Aorta (tissue), 5 donors: ENCODE data around the gene CARD10. TPM values are rescaled to one million over a fixed set of nuclear protein-coding genes. Genes with fewer than 3 reads are reported as not detected.

Experiments
- ATAC-seq: fragments of 200-7000 bp; cut with Tn5 transposase; one replicate; pipeline ENCODE4 v1.9.1; 2022; ENCODE audit warnings: moderate library complexity; ENCODE audit not compliant: low FRiP score
- DNase-seq, 2 donors: peaks; one replicate each; pipeline ENCODE4 v3.0.0-alpha.2; 2020
- H3K27ac ChIP-seq, 2 donors: one replicate each; pipeline ENCODE4 v1.5.1; 2013; ENCODE audit warnings: low read length in 2 of 2, mild to moderate bottlenecking in 2 of 2, moderate library complexity in 2 of 2, control low read depth in 1 of 2, inconsistent platforms in 1 of 2, low read depth in 1 of 2
- H3K27me3 ChIP-seq, 2 donors: one replicate each; pipeline ENCODE4 v1.6.1; 2013; ENCODE audit warnings: control low read depth in 1 of 2, low read length in 1 of 2, mild to moderate bottlenecking in 1 of 2, moderate library complexity in 1 of 2; ENCODE audit not compliant: insufficient read depth in 2 of 2, control insufficient read depth in 1 of 2
- H3K36me3 ChIP-seq, 2 donors: one replicate each; pipeline ENCODE4 v1.6.1; 2013; ENCODE audit warnings: control low read depth in 1 of 2, low read length in 1 of 2, mild to moderate bottlenecking in 1 of 2; ENCODE audit not compliant: insufficient read depth in 2 of 2, control insufficient read depth in 1 of 2
- H3K4me1 ChIP-seq, 2 donors: one replicate each; pipeline ENCODE4 v1.6.1; 2013; ENCODE audit warnings: low read length in 2 of 2, control low read depth in 1 of 2, mild to moderate bottlenecking in 1 of 2, moderate library complexity in 1 of 2; ENCODE audit not compliant: insufficient read depth in 2 of 2, control insufficient read depth in 1 of 2
- H3K4me3 ChIP-seq, 2 donors: one replicate each; pipeline ENCODE4 v1.5.1; 2013; ENCODE audit warnings: low read length in 2 of 2, control low read depth in 1 of 2, mild to moderate bottlenecking in 1 of 2
- H3K9me3 ChIP-seq: one replicate; pipeline ENCODE4 v1.6.1; 2013; ENCODE audit warnings: mild to moderate bottlenecking, low read length; ENCODE audit not compliant: control insufficient read depth
- WGBS, 2 donors: extraction: QIAGEN DNeasy Blood & Tissue Kit; methylation state at CpG; one replicate each; pipeline ENCODE4 v1.1.7; 2013; 5-methylcytosine and 5-hydroxymethylcytosine counted together
- intact Hi-C, 2 donors: fragments of 100-400 bp; cut with DNase I; formaldehyde crosslinking; loops; one replicate each; pipeline versions ENCODE4 v1.14.2 to v1.15.0; 2022
- polyA plus RNA-seq, 2 donors: library from polyadenylated mRNA; stranded (reverse); fragments of 200-250 nt; gene quantifications; one replicate each; pipeline ENCODE4 v1.2.3, GENCODE V29; 2013
- total RNA-seq, 2 donors: library from RNA; stranded (reverse); fragmentation: NEBNext Ultra II Directional; extraction: Animal tissue kit (Norgen Biotek cat#: 25700); gene quantifications; one replicate each; pipeline ENCODE4 v1.2.1, GENCODE V29; 2021
- donor health status: healthy with polysubstance abuse.
- donor health status: Bipolar disorder and iron deficiency.
- donor health status: DM: no; HTN: no; CAD: no.
- donor health status: DM: no; HTN: no; CAD: no.
- donor health status: DM: yes; HTN: yes; CAD: no.

CARD10 gene
- total and polyA plus RNA-seq, 4 donors: 2.2 to 24.9 (median 9.4) TPM

- H3K4me3 ChIP-seq: no peak overlapping the region
- intact Hi-C loops: no loop called here
- ATAC-seq (no peak), DNase-seq (no peak)
- H3K27me3 ChIP-seq: no peaks in the 10 kb centered on the region
- no peaks in the 10 kb centered on the region for H3K36me3 ChIP-seq
- H3K4me1 ChIP-seq: no peaks in the 10 kb centered on the region
- H3K27ac ChIP-seq: no peak overlapping the region
- H3K9me3 ChIP-seq: no peaks in the 10 kb centered on the region
- 89 to 90% methylated on average over 12 of the region's 12 CpGs for WGBS, 2 donors
Measured at GRCh38 chr22:37499027-37499707, 20.0 kb downstream of the CARD10 start.

GRCh38 chr22:37498289-37498909 lies 20.8 kb downstream of the CARD10 start:
- Histone ChIP-seq H3K36me3 (no peaks in the 10 kb centered on the region), H3K9me3 (no peaks in the 10 kb centered on the region), H3K4me1 (no peaks in the 10 kb centered on the region), H3K4me3 (no peak overlapping the region), H3K27ac (no peak overlapping the region), H3K27me3 (no peaks in the 10 kb centered on the region)
- intact Hi-C loops: no loop called here
- DNase-seq (no peak), ATAC-seq (no peak)
- WGBS, 2 donors: 77 to 80% methylated on average over 15 of the region's 15 CpGs

DNA sequence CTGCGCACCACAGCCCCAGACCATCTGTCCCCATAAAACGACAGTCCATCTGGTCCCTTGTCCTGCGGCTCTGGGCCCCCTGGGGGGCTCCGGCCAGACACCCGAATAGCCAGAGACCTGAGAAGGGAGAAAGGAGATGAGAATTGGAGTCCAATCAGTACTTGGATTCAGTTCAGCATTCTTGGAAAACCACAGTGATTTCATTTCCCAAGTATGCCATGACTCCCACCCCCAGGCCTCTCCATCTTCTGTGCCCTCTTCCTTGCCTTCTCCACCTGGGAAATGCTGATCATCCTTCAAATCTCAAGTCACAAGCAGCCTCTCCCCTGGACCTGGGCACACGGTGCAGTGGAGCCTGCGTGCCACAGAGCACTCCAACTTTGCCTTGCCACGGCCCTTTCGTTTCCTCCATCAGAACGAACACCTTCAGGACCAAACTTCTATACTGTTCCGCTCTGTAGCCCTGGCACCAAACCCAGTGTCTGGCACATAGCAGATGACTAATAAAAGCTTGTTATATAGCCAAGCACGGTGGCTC lies 22.1 kb downstream of the CARD10 start:
- no peaks in the 10 kb centered on the region for H3K9me3 ChIP-seq
- intact Hi-C loops: no loop called here
- no peak overlapping the region for H3K27ac ChIP-seq
- no peak for ATAC-seq
- no peaks in the 10 kb centered on the region for H3K36me3 ChIP-seq
- no peaks in the 10 kb centered on the region for H3K27me3 ChIP-seq
- DNase-seq: no peak
- H3K4me1 ChIP-seq: no peaks in the 10 kb centered on the region
- no peak overlapping the region for H3K4me3 ChIP-seq
- 76 to 82% methylated on average over 12 of the region's 12 CpGs for WGBS, 2 donors

GRCh38 chr22:37496651-37497050 lies 22.6 kb downstream of the CARD10 start:
- intact Hi-C loops: no loop called here
- Histone ChIP-seq H3K27ac (no peak overlapping the region), H3K4me1 (no peaks in the 10 kb centered on the region), H3K36me3 (no peaks in the 10 kb centered on the region), H3K9me3 (no peaks in the 10 kb centered on the region), H3K27me3 (no peaks in the 10 kb centered on the region), H3K4me3 (no peak overlapping the region)
- 92 to 96% methylated on average over 11 of the region's 11 CpGs for WGBS, 2 donors
- no peak for DNase-seq
- no peak for ATAC-seq

DNA sequence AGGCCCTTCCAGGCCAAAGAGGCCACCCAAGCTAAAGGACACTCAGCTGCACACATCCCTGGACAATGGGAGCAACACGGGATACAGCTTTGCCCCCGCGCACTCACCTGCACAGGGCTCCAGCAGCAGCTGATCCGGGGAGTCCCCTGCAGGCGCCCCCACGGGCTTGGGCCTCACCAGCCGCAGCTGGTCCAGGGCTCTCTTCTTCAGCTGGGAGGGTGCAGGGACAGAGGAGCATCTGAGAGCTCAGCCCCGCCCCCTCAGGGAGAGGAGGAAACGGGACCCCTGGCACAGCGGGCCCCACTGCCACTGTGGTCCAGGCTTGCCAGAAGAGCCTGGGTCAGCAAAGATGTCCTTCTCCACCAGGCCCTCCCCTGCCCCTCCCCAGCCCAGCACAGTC lies 25.2 kb downstream of the CARD10 start:
- no peaks in the 10 kb centered on the region for H3K36me3 ChIP-seq
- no peak for ATAC-seq
- H3K9me3 ChIP-seq: no peaks in the 10 kb centered on the region
- no peaks in the 10 kb centered on the region for H3K27me3 ChIP-seq
- no peaks in the 10 kb centered on the region for H3K4me1 ChIP-seq
- WGBS, 2 donors: 94 to 96% methylated on average over 8 to 10 of the region's 10 CpGs
- no peak overlapping the region for H3K4me3 ChIP-seq
- intact Hi-C loops: no loop called here
- H3K27ac ChIP-seq: no peak overlapping the region
- DNase-seq: no peak

DNA sequence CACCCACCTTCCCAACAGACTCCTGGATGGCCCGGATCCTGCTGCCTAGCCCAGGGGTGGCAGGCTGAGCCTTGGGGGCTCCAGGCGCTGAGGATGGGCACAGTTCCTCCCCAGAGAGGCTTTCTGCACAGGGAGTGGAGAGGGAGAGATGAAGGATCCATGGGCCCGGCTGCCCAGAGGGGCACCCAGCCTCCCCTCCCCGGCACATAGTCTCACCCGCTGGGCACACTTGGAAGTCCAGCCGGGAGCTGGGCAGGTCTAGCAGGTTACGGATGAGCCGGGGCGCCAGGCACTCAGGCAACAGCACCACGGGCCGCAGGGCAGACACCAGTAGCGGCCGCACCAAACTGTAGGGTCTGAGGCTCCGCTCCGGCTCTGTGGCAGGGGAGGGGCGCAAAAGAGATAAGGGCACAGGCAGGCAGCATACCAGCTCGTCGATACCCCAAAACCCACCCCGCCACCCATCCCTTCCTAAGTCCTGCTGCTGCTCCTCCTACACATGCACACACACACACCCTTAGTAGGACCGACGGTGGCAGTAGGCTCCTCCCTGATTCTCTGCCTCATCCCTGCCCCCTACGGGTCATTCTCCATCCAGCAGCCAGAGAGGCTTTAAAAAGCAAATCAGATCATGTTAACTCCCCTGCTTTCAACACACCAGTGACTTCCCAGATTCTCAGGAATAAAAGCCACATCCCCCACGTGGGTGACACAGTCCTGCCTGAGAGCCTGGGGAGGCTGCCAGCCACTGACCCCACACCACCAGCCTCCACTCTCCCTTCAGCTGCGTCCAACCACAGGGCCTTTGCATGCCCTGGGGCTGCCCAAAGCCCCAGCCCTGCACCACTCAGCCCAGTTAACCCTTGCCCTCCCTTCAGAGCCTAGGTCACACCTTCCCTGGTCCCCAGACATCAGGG lies 26.5 kb downstream of the CARD10 start:
- 69 to 72% methylated on average over 23 to 24 of the region's 24 CpGs for WGBS, 2 donors
- DNase-seq (no peak), ATAC-seq (no peak)
- intact Hi-C loops: no loop called here
- H3K4me3 ChIP-seq: no peak overlapping the region
- H3K27ac ChIP-seq: no peak overlapping the region
- H3K27me3 ChIP-seq: no peaks in the 10 kb centered on the region
- H3K4me1 ChIP-seq: no peaks in the 10 kb centered on the region
- H3K36me3 ChIP-seq: no peaks in the 10 kb centered on the region
- H3K9me3 ChIP-seq: no peaks in the 10 kb centered on the region

- ATAC-seq: no peak
- intact Hi-C loops: no loop called here
- Histone ChIP-seq H3K4me1 (no peaks in the 10 kb centered on the region), H3K9me3 (no peaks in the 10 kb centered on the region), H3K27me3 (no peaks in the 10 kb centered on the region), H3K36me3 (no peaks in the 10 kb centered on the region), H3K4me3 (no peak overlapping the region), H3K27ac (no peak overlapping the region)
- no peak for DNase-seq
- WGBS, 2 donors: 90 to 94% methylated on average over 16 to 22 of the region's 22 CpGs
Measured at GRCh38 chr22:37491559-37492427, 27.4 kb downstream of the CARD10 start.

- Histone ChIP-seq H3K9me3 (no peaks in the 10 kb centered on the region), H3K4me3 (no peak overlapping the region), H3K36me3 (no peaks in the 10 kb centered on the region), H3K4me1 (no peaks in the 10 kb centered on the region), H3K27ac (no peak overlapping the region), H3K27me3 (no peaks in the 10 kb centered on the region)
- ATAC-seq: no peak
- intact Hi-C loops: no loop called here
- WGBS, 2 donors: 93 to 97% methylated on average over 16 of the region's 16 CpGs
- DNase-seq: no peak
Measured at GRCh38 chr22:37491106-37491505, 28.1 kb downstream of the CARD10 start.
